HG03175 (cell line): ENCODE results near the gene RAD51B.
A peak's percentile ranks its signal among the peaks of the same experiment; 100 is the strongest.

ENCODE experiments used
- ATAC-seq: cut with Tn5 transposase; IDR thresholded peaks from one replicate; pipeline ENCODE4 v1.9.1; 2021; ENCODE audit warnings: mild to moderate bottlenecking, moderate library complexity; ENCODE audit not compliant: unreplicated experiment

Gene RAD51B

DNA sequence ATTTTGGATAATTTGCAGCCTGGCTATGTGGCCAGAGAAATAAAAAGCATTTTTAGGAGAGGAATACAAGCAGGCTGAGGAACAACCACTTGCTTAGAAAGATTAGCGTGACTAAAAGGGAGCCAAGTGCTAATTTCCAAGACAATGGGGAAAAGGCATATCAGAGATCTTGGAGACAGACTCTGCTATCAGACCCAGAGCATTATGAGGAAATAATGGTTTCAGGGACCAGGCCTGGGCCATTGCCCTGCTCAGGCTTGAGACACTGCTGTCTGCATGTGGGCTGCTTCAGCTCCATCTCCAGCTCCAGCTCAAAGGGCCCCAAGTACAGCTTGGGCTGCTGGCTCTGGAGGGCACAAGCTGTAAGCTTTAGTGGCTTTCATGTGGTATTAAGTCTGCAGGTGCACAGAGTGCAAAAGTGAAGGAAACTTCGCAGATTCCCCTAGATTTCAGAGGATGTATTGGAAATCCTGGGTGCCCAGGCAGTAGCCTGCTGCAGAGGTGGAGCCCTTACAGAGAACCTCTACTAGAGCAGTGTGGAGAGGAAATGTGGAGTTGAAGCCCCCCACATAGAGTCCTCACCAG lies 524.0 kb downstream of the RAD51B start:
- no peak for ATAC-seq

DNA sequence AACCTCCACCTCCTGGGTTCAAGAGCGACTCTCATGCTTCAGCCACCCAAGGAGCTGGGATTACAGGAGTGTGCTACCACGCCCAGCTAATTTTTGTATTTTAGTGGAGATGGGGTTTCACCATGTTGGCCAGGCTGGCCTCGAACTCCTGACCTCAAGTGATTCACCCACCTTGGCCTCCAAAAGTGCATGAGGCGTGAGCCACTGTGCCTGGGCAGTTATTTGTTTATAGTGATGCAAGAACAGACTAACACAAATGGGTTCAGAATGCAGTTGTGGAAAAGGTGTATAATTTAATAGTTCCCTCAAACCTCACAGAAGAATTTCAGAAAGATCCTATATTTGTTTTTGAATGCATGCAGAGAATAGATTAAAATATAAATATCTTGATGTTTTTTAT lies 526.2 kb downstream of the RAD51B start:
- no peak for ATAC-seq

DNA sequence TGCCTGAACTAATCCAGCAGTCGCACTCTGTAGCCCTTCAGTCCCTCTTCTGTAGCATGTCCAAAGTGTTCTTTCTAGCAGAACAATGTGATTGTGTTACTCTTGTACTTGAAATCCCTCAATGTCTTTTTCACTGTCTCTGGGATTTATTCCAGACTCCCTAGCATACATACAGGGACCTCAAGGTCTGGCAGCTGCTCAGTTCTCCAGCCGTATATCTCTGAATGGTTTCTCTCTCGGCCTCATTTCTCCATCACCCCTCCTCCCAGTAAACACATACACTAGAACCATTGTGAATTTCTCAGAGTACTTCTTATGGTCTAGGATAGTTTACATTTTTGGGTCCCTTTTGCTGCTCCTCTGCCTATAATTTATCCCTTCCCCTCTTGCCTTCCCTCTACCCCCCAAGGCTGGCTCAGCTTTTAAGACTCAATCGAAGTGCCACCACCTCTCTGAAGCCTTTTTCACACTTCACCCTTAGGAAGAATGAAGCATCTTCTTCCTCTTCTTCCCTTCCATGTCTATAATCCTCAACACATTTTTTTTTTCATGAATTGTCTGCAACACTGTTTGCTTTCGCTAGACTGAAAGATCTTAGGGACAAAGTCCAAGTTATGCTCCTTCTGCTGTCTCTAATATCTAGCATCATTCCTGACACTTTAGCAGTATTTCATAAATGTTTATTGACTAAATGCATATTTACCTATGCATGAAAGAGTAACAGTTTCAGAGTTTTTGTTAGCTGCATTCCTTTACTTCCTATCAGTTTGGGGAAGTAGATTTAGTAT lies 527.2 kb downstream of the RAD51B start:
- ATAC-seq, result no peak

DNA sequence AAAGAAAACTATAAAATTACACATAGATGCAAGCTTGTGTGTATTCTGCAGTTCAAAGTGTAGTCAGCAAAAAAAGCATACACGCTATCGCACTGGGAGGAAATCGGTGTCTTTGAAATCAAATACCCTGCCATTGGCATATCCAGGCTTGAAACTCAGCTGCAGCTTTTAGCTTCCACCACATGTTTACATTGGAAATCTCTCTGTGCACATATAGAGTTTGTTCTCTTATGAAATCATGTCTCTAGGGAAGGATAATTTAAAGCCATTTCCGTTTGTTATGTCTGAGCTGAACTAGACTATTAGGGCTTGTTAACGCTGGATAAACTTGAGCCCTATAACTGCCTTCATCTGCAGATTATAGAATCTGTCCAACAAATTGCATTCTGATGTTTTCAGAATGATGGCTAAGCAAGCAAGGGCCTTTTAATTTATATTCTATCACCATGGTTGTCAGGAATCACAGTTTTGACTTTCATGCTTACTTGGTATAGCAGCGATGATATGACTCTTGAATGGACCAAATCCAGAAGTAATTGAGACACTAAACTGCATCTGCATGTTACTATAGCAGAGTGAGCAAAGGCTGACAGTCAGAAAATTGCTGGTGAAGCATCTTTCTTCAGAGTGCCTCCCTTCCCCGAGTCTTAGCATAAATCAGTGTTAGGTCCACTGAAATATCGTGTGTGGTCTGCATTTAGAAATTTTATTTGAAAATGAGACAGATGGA lies 530.5 kb downstream of the RAD51B start:
- no peak for ATAC-seq

DNA sequence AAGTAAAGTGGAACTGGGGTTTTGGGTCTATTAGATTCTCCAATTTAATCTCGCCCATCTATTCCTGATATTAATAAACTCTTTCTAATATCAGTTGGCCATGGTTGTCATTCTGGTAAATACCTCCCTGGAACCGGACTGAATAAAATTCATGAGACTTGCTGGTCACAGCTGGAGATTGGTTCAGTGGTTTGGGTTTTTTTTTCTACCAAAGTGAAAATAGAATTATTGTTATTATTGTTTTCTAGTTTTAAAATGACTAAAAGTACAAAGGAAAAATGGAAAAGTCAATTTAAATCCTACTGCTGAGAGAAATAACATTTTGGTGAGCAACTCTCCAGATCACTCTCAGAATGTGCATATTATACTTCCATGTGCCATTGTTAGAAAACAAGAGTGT lies 535.8 kb downstream of the RAD51B start:
- no peak for ATAC-seq

DNA sequence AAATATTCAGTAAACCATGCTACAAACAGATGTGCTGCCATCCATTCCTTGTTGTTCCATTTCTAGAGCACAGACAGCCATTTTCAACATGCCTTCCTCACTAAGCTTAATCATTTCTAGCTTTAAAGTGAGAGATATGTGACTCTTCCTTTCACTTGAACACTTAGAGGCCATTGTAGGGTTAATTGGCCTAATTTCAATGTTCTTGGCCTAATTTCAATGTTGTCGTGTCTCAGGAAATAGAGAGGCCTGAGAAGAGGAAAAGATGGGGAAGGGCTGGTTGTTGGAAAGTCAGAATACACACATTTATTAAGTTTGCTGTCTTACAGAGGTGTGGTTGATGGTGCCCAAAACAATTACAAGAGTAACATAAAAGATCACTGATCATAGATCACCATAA lies 538.2 kb downstream of the RAD51B start:
- no peak for ATAC-seq

DNA sequence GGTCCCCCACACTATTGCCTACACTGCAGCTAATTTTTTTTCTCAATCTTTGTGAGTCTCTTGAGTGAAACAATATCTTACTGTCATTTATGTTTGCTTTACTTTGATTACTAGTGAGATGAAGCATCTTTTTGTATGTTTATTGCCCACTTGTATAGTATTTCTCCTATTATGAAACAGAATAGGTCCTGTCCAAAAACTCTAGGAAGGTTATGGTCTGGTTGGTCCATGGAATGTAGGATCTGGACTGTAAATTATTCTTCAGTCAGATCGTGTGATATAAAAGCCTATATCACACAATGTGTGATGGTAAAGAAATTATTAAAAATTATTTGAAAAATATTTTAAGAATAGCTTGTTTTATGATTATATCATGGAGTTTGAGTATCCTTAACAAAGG lies 538.9 kb downstream of the RAD51B start:
- no peak for ATAC-seq

DNA sequence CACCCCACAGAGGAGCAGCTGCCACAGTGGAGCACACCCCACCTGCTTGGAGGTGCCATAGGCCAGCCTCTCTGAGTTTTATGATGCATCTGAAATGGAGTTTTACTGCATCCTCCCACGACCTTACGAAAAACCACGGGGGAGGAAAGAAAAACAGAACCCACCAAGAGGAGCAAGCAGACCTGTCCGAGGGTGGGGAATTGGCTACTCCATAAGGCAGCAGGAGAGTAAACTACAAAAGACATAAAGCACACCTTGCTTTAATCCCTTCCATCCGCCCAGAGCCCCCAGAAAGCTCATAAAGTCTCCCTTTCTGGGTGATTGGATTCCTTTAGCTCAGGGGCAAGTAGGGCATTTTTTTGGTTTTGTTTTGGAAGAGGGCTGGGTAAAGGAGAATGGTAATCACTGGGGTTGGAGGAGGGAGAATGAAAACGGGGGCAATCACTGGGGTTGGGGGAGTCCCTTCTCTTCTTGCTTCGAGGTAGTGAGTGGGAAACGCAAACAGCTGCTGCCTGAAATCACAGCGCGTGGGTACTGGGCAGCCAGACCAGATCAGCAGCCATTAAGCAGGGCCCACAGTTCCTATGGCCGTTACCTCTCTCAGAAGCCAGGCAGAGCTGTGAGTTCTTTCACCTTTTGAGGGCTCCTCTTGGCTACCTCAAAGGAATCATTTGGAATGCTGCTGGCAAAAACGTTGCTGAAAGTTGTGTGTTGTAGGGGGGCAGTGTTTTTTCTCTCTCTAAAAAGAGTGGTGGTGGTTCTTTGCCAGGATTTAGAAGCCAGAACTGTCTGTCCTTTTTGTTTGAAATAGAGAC lies 539.6 kb downstream of the RAD51B start:
- no peak for ATAC-seq

DNA sequence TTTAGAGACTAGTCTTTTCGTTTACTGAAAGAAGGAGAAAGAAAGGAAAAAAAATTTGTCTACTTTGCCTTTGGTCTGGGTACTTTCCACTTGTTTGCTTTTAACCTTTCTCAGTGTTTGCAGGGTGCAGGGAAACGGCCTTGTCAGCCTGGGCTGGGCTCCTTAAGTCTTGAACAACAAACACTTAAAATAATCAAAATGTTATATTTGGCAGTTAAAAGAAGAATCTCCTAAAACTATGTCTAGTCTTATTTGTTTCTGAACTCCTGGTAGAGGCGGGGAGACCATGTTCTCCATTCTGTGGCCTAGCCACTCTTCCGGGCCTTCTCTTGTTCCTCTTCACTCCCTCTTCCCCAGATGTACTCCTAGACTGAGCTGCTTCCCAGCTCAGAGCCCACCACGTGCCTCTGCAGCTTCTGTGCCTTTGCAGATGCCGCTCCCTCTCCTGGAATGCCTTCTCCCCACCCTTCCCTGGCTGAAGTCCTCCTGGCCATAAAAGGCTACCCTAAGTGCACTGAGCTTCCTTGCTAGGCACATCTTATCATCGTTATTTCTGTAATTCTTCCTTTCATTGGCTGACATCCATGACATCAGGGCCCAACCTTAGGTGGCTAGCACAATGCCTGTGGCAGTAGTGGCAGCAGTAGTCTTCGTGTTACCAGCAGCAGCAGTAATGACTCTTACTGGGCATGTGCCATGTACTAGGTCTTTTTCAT lies 540.4 kb downstream of the RAD51B start:
- ATAC-seq, result no peak

DNA sequence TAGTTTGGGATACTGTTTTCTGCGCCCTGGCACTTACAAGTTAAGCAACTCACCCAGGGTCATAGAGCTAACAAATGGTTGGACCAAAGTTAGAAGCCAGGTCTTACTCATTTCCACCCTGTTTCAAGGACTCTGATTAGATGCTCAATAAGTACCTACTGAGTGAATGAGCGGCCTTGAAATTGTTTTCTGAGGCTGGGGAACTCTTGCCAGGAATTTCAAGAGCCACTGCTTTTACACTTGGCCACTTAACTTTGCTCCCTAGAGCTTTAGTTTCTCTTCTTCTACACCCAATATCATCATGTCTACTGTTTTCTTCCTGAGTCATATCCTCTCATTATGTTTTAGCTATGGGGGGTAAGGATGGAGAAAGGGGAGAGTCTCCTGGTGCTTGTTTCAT lies 541.7 kb downstream of the RAD51B start:
- ATAC-seq, result no peak

DNA sequence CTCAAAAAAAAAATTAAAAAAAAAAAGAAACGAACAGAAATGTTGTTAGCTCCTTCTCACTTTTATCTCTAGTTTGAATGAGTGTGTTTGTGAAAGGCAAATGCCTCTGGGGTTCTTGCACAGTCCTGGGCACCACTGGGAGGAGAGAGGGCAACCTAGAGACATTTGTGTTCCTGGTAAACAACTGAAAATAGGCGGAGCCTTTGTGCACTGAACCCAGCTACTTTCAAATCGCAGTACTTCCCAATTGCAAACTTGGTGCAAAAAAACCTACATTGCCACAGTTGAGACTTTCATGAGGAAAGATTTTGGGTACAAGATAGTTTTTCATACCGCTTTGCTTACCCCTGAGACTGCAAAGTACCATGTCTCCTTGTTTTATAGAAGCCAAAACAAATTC lies 543.3 kb downstream of the RAD51B start:
- ATAC-seq, result no peak

DNA sequence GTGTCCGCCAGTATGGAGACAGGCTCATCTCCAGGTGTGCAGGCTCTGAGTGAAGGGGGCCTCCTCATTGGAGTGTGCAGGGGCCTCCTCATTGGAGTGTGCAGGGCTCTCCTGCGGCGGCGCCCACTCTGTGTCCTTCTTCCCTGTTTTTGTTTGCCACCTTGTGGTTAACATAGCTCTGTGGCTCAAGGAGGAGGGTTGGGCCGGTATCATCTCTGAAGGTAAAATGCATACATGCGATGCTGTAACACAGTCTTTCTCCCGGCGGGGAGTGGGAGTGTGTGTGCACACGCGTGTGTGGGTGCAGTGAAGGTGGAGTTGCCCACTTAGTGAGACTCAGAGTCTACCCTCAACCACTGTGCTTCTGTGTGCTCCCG lies 543.9 kb downstream of the RAD51B start:
- no peak for ATAC-seq

DNA sequence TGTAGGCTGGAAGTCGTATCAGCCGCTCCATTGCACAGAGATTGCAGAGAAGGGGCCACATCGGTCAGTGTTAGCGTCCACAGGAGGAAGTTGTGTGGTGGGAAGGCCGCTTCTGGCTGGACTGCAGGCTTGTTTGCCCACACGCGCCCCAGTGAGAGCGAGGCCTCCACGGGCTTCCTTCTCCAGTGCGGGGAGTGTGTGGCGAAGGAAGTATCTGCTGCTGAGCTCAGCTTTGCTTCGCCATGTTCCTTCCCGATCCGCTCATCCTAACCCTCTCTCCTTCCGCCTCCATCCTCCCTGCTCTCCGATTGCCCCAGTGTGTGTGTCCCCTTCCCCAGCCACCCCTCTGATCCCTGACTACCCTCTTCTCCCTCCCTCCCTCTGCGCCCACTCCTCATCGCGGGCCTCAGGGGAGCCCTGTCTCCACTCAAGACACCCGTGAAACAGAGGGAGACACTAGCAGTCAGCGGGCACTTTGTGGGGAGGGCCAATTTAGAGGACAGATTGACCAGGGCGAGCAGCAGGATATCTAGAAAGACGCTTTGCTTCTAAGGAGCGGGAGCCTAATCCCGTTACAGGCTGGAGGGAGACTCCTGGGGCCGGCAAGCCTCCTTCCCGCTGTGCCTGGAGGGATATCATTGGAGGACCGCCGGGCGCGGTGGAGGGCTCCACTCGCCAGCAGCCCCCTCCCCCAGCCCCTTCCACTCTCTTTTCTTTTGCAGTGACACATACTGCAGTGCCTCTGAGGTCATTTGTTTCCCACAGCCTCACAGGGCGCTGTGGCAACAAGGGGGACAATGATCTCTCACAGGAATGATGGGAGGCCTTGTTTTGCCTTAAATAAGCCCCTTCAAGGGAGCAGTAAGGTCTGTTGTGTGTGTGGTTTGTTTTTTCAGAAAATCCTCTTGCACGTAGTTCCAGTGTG lies 544.5 kb downstream of the RAD51B start:
- no peak for ATAC-seq

DNA sequence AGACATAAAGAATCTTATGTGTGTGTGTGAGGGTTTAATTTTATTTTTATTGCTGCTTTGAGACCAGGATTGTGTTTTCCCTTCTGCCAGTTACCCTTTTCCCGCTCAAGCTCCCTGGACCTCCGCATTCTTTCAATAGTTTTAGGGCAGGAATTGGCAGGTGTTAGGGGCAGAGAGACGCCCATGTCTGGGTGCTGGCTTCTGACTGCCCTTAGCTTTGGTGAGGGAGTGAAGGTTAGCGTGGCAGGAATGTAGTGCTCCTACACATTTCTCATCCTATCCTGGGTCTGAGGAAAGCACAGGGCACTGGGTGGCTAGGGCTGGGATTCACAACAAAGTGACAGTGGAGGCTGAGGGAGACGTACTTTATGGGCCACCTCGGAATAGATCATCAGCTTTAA lies 545.2 kb downstream of the RAD51B start:
- ATAC-seq, result no peak

DNA sequence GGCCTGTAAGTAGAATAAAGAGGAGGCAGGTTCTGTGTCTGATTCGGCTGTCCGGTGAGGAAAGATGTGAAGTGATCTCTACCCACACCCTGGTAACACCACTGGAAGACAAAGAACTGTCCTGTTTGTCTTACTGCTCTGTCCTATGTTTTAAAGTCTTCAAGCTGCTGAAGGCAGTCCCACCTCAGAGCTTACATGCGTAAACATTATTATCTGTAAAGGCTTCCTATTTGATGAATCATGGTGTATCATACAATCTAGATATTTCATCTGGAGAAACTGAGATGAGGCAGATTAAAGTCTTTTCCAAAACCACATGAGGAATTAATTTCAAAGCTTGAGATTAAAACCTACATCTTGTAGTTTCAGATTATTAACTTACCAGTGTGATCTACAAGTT lies 545.6 kb downstream of the RAD51B start:
- ATAC-seq, result no peak

DNA sequence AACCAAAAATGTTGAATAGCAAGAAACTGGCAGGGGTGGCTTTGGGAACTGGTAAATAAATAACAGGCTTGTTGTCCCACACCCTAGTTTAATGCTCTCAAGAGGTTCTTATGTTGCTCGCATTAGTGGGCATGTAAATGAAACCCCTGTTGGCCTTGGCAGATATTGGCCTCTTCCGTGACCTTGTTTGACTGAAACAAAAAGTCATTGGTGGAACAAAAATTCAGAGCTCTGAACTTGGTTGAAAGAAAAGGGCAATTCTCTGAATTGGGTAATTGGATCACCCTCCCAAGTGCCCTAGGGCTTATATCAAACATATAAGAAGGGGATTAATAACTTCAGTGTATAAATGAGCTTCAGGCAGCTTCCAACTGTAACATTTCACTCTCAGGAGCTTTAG lies 547.1 kb downstream of the RAD51B start:
- ATAC-seq, result no peak

DNA sequence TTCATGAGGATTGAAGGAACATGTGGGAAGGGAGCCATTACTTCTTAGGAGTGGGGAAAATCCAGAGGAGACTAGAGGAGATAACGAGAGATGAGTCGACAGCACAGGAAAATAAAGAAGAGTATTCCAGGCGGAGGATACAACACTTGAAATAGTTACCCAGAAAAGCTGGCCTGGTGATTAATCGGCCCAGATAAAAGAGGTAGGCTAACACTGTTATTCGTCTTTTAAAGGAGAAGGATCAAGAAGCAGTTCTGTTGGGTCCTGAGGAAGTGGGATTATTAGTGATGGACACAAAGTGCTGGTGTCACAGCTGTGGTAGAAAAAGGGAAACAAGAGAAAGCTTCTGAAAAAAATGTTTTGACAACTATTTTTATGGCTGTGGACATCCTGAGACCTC lies 548.0 kb downstream of the RAD51B start:
- ATAC-seq, result no peak

DNA sequence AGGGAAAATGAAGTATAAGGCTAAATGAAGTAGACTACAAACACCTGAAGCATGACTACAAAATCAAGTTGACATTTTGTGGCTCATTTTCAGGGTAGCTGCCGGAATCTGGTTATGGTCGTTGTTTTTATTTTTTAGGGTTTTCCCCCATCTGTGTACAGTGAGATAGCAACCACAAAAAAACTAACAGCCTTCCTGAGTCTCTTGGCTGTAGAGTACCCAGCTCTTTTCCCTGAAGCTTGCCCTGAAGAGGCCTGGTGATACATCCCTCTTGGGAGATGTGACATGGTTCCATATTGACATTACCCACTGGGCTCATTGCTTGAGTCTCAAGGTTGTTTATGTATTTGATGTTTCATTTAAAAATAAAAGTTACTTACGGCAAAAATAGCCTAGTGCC lies 549.3 kb downstream of the RAD51B start:
- no peak for ATAC-seq

DNA sequence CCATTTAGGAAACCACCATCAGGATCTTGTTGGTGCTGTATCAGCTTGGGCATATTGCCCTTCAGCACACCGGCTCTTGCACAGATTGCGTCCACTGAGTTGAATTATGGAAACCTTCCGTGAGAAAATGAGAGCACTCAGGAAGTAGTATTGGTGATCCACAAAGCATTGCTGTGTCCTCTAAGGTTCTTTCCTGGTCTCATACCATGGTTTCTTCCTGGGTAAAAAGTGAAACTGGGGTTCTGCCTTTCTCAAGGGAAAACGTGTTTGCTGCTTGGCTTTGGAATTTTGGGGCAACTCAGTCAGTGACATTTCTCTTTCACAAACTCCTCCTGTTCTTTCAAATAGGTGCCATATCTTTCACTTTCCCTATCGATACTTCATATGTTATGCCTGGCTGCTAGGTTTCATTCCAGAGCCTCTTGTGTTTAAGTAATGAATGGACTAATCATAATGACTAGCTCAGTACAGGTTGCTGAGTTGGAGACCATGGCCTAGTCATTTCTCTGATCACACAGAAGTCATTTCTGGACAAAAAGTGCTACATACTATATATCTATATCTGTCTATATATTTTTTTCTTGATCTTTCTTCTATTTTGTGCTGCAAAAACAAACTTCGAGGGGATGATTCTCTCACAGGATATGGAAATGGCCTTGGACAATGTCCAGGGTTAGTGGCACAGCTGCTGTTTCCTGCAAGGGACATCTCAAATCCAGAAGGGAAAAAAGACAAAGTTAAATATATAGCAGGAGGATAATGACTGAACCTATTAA lies 549.9 kb downstream of the RAD51B start:
- ATAC-seq, result peak; percentile 58
